GM19240 (cell line): ENCODE measurements around the gene LRRC53.

Source experiments
- DNase-seq: peaks from one replicate; pipeline ENCODE4 v3.0.0; 2011; ENCODE audit warnings: low spot score; ENCODE audit not compliant: insufficient read length

The LRRC53 gene

DNA sequence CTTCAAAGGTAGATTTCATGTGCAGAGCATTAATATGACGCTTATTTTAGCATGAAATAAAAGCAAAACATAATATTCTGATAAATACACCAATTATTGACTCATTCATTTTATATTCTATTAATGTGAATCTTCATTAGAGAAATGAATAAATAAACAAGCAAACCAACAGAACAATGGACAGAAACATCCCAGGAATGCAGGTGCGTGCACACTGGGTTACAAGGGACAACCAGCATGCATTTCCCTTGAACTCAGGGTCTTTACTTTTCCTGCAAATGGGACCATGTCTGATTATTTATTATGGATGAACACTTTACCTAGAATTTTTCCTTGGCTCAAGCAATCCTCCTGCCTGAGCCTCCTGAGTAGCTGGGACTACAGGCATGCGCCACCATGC lies 13.5 kb downstream of the LRRC53 start:
- no peak for DNase-seq

DNA sequence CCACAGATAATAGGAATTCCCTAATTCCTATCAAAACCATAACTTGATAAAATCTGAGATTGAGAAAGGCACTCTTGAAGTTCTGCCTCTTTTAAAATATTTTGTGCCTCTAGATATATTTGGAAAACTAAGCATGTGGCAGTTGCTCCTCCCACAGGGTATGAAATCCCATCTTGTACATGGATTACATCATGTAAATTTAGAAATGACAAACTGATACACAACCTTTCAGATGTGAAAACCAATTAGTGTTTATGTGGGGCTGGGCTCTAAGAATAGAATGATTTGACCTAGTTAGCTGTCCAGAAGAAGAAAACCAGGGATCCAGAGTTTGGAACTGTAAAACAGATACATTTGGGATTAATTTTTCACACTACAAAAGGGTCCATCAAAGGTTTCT lies 15.7 kb downstream of the LRRC53 start:
- no peak for DNase-seq

DNA sequence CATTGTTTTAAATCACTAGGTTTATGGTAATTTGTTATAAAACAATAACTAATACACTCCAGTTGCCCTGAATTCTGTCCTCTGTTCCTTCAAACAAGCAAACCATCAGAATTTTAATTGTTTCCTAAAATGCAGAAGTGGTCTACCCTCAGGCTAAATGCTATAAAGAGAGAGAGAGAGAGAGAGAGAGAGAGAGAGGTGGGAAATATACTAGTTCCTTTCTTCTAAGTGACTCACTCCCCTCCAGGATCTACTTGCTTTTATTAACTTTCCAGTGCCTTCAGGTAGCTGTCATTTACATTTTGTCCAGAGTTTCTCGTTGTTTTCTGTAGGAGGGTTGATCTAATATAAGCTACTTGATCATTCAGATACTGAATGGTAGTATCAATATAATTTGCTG lies 26.4 kb downstream of the LRRC53 start:
- no peak for DNase-seq

DNA sequence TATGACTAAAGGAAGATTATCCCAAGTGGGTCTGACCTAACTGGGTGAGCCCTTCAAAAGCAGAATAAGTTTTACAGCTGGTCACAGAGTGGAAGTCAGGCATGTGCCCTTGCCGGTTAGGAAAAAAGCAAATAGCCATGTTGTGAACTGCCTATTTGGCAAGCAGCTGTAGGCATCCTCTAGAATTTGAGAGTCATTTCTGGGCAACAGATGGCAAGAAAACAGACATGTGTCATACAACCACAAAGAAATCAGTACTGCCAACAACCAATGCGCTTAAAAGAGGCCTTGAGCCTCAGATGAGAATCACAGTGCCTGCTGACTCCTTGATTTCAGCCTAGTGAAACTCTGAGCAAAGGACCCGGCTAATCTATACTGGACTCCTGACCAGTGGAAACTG lies 26.8 kb downstream of the LRRC53 start:
- no peak for DNase-seq

DNA sequence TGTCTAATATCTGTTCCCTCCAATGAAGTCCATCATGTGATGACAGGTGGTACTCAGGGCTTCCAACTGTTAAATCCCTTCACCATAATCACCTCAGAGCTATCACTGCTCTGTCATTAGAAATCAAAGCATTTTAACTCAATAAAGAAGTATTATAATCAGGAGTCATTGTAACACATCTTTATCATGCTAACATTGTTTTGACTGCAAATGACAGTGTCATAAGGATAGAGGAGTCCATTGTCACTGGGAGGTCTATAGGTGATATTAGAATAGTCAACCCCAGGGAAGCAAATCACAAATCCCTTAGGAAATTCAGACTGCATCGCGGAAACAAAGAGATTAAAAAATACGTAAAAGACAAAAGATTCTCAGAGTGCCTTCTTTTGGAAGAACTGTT lies 30.8 kb downstream of the LRRC53 start:
- no peak for DNase-seq

DNA sequence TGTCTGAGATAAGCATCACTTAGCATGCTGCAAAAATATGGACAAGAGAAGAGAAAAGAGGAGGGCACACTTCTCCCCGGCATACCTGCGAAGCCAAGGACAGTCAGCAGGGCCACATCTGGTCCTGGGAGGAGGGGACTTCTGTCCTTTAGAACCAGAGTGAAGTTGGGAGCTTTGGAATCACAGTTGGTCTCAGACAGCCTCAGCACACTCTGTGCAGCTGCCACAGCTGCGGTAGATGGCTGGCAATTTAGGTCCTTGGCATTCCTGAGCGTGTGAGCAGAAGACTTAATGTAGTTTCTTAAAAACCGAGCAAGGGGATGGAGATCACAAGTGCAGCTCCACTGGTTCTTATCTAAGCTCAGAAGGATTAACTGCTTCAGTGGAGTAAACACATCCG lies 32.3 kb downstream of the LRRC53 start:
- no peak for DNase-seq

DNA sequence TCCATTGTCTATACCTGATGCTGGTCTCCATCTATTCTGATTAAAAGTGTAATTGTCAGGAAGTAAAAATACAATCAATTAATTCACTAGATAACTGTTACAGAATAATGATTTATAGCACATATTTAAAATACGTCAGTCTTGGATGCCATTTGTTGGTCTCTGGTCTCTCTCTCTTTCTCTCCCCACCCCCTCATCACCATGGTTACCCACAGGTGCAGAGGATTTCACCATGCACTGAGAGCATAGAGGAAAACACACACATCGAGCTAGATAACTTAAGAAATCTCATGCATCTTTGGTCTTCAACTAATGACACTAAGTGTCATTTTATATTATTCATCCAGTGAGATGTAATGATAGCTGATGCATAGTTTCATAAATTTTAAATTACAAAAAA lies 33.4 kb downstream of the LRRC53 start:
- DNase-seq, result no peak

DNA sequence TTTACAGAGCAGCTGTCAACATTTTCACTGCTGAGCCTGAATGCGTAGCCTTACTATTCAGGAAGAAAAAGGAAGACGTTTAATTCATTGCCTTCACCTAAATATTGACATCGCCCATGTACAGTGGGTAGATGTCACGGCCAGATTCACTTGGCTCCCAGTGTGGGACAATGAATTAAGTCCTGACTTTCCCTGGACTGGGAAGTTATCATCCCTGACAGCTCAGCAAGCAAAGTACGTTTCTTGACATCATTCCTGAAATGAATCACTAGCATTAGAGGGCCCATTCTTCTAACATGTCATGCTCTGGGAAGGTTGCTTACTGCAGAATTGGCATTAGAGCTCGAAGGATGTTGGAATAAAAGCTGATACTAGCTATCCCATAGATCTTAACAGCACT lies 37.8 kb downstream of the LRRC53 start:
- no peak for DNase-seq

DNA sequence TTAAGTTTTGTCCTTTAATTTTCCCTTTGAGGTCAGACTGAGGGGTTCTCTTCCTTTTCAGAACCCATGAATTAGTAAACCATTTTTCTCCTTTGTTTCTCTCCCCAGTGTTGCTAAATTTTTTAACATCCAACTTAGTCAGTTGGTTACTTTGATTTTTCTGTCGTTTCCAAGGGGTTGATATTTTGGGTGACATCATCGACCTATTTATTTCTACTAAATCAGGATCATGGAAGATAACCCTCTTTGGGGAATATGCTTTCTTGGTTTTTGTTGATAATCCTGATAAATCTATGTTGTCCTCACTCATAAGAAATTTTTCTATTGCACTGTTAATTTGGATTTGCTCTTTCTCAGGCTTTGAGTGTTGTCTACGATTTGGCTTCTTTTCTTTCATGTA lies 40.9 kb downstream of the LRRC53 start:
- DNase-seq, result no peak

DNA sequence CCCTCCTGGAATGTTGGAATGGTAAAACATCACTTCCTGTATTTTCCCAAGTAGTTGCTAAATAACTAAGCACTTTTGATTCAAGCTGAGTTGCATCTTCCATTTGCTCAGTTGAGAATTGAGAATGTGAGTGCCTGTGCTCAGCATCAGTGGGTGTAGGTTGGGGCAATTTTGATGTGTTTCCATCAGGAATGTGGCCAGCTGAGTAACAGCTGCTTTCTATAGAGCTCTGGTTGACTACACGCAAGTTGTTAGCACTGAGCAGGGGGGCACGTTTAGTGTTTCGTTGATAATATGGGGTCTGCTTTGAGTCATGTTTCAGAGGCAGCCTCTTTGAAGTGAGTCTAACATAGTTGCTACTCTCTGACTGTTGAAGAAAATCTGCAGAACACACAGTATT lies 41.5 kb downstream of the LRRC53 start:
- no peak for DNase-seq

DNA sequence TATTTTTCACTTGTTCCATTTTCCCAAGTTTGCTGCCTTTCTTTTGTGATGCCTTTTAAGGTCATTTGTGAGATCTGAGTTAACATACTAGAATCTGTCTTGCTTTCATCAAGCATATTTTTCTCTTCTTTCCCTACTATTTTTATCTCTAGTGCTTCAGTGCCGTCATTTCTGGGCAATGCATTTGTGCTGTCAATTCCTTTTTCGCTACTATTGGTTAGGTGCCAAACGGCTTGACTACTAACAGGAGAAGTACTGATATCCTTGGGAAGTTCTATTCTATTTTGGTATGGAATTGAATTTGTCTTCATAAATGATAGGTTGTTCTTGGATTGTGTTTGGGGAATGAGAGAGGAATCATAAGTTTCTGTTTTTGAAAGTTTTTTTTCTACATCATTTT lies 42.2 kb downstream of the LRRC53 start:
- DNase-seq, result no peak

DNA sequence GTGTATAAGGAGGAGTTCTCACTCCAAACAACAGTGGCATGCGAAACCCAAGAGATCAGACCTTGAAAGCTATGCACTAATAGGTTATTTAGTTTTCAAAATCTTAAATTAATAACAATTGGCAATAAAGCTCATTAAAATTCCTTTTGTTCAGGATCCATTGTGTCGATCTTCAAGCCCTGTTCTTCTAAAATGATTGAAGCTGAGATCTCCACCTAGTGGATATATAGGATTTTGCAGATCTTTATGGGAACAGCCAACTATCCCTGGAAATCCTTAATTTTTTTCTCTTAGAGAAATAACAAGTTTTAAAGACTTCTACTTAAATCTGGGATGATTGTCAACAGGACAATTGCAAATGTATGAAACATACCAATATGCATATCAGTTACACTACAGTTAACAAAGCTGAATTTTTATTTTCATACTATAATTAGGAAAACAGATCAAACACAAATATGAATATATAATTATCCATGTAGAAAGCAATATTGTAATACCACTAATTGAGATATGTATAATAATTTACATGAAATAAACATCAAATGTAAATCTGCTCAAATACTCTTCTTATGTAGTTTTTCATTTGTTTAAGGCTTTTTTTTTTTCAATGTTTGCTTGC lies 43.3 kb downstream of the LRRC53 start:
- no peak for DNase-seq

DNA sequence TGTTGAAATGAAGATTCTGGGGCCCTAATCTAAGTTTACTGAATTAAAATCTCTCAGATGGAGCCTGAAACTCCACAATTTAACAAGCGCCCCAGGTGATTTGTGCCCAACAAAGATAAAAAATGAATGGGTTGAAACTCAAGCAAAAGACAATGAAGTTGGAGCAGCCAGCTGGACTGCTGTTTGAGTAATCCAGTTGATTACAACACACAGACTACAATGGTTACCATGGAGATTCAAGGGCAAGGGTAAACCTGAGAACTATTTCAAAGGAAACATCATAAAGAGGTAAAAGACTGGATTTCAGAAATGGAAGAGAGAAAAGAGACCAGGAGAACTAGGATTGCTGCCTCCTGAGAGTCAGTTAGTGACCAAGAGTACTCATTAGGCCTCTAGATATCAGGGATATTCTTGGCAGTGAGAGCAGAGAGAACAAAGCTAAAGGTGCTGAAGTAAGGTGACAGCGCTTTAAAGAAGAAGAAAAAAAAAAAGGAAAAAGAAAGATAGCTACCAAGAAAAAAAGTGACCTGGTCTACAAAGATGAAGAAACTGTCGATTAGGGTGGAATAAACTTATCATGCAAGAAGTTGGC lies 44.5 kb downstream of the LRRC53 start:
- DNase-seq, result no peak

DNA sequence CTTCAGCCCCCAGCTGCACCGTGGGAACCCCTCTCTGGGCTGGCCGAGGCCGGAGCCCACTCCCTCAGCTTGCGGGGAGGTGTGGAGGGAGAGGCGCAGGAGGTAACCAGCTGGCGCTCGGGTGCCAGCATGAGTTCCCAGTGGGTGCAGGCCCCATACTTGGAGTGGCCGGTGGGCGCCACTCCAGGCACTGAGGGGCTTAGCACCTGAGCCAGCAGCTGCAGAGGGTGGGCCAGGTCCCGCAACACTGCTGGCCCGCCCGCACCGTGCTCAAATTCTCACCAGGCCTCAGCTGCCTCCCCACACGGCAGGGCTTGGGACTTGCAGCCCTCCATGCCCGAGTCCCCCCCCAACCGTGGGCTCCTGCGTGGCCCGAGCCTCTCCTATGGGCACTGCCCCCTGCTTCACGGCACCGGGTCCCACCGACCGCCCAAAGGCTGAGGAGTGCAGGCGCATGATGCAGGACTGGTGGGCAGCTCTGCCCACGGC lies 47.2 kb downstream of the LRRC53 start:
- no peak for DNase-seq

DNA sequence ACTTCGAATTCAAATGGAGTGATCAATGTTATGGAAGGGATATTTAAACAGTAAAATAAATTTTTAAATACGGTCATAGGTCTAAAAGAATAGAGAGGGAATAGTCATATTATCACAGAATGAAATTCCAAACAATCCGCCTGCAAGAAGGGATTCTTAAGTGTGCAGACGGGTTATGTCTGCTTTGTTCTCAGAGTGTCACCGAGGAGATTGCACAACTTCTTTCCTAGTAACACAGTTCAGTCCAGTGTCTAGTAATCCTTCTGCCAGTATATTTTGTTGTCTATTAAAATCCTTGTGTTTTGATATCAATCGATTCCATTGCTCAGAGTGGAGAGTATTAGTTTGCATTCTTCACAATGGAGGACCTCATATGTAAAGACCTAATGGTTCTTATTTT lies 48.4 kb downstream of the LRRC53 start:
- no peak for DNase-seq

DNA sequence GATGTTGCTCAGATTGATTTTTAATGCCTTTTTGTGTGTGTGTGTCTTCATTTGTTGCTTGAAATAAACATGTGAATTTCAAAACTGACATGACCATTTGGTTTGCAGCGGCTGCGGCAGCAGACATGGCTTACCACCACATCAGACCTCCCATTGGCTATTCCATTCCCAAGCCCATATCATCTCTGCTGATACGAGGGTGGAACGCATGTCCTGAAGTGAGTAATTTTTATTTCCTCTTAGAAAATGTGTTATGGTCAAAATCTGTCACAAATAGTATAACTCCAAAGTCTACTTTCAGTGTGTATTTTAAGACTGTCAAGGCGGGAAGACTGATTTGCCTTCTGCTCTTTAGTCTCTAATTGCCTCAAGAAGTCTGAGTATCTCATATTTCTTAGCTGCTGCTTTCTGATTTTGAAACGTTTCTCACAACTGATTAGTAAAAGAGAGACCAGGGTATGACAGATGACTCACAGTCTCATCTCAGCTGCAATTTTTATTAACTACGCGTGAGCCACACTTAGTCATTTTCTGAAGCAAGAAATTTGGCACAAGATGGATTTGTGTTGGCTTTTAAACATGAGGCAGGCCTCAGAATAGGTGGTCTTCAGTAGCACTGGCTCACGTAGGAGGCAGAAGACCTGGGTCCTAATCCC lies 49.0 kb downstream of the LRRC53 start:
- DNase-seq, result no peak

DNA sequence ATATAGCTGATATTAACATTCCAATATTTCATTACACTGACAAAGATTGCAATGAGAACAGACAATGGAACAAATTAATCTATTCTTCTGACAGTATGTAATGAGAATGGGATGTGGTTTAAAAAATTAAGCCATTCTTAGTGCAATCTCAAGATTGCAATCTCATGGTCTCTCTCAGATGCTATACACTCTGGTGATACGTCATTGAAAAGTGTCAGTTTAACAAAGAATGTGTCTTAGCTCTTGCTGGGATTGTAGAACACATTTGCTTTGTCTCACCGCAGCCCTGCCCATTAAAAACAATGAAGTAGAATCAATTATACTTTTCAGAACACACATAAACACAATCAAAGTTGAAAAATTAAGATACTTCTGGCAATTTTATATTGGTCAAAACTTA lies 55.2 kb downstream of the LRRC53 start:
- DNase-seq, result no peak

DNA sequence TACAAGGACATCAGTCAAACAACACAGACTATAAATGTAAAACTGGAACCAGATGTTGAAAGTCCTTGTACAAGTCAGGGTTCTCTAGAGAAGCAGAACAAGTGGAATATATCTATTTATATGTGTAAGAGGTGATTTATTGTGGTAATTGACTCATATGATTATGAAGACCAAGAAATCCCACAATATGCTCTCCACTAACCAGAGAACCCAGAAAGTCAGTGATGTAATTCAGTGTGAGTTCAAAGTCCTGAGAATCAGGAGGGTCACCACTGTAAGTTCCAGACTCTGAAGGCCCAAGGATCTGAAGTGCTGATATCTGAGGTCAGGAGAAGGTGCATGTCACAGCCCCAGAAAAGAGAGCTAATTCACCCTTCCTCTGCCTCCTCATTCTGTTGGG lies 57.0 kb downstream of the LRRC53 start:
- DNase-seq, result no peak

DNA sequence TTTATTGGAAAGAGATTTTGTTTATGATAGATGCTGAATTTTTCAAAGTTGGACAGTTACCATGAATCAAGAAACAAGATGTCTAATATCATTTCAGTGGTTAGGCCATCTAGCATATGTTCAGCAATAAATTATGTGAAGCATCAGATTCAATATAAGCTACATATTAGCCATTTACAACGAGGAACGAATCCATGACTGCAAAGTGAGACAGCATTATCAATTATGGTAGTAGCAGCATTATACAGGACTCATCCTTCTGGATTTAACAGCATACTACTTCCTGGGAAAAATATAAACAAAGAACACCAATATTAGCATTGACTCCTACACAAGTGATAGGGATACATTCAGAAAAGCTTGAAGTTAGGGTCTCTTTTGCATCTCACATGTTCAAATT lies 59.1 kb downstream of the LRRC53 start:
- no peak for DNase-seq

DNA sequence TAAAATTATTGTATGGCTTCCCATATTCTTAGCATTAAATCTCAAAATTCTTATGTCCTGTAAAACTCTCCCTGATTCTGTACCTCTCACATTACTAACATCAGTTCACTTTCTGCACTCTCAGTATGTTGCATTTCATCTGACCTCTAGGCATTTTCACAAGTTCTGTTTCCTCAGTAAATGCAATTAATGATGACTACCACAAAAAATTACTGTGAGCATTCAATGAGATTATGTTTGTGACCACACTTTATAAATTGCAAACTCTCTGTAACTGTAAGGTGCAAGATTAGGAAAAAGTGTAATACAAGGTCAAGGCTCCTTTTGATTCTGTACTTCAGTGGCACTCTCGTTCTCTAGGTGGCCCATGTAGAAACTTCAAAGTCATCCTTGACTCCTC lies 60.4 kb downstream of the LRRC53 start:
- DNase-seq, result no peak

DNA sequence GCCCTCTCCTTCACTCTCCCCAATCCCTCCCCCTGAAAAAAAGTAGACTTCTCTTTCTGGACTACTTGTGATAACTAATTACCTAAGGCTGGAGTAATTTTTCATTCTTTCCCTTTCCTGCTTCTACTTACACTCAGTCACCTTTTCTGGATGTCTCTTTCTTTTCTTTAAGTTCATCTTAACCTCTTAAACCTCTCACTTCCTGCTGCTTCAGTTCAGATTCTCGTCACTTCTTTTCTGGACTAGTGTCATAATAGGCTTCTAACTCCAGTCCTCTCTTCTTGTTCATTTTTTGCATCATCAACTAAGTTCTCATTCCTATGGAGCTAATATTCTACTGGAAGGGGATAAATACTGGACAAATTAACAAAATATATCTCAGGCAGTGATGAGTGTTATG lies 75.4 kb downstream of the LRRC53 start:
- DNase-seq, result no peak

DNA sequence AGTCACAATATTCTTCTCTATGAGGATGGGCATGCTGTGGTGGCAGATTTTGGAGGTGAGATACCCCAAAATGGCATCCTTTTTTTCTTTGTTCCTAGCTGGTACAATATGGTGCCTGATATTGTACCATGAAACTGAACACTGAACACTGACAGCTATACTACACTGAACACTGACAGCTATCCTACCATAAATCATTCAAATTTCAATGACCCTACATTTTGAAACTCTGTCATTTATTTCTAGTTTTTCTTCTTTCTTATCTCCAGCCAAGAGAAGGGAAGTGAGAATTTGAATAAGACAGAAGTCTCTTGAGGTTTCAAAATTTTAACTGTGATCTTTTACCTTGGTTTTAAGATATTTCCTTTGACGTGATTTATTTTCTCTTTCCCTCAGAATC lies 76.3 kb downstream of the LRRC53 start:
- no peak for DNase-seq

DNA sequence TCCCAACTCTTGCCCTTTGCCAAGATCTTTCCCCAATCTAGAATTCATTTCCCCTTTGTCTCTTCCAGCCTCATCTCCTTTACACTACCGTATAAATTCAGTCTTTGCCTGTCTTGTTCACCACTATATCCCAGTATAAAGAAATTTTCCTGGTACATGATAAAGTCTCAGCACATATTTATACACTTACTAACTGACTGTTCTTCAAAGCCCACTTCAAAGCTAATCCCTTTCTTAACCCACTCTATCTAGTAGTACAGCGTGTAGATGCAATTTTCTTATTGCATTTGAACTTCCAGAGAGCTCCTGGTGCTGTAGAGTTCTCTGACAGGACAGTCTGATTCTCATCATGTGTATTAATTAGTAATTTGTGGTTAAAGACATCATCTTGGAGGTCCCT lies 78.1 kb downstream of the LRRC53 start:
- no peak for DNase-seq
